HG03064 (cell line): ENCODE data around the gene TUBGCP2.
"Not testable (repeated sequence)": the region's sequence is repeated elsewhere in the genome, so short reads cannot be mapped to it uniquely, and the experiment has no call there.

Experiments used
- ATAC-seq: cut with Tn5 transposase; IDR thresholded peaks from one replicate; pipeline ENCODE4 v1.9.1; 2021; ENCODE audit warnings: low read depth; ENCODE audit not compliant: unreplicated experiment

Gene TUBGCP2

DNA sequence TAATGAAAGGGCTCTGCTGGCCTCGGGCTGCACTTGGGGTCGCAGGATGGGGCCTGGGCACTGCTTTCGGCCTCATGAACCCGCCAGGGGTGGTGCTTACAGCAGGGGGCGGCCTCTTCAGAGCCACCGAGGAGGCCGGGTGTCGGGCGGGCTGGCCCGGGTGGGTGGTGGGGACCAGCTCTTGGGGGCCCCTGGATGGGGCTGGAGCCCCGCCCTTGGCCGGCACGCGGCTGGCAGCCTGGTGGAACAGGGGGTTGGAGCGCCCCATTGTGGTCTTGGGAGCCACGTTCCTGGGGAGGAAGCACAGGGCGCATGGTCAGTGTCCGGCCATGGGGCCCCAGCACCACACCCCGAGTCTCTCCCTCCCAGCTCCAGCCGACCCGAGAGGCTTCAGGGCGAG lies 40.8 kb downstream of the TUBGCP2 start:
- ATAC-seq: no peak

DNA sequence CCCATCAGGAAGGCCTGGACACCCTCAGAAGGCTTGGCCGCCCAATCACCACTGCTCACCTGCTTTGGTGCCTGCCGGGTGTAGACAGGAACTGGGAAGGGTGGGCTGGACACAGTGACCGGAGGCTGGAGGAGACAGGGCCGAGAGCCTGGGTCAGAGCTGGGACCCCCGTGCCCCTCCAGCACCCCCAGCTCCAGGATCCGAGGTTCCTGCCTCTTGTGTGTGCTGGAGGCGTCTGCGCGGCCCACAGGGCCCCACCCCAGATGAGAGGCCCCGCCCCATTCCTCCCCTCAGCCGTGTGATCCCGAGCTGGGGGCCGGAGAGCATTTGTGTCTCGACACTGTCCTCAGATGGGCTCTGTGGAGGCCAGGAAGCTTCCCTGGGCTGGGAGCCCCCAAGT lies 41.4 kb downstream of the TUBGCP2 start:
- no peak for ATAC-seq

- ATAC-seq: no peak
These were observed 42.4 kb downstream of the TUBGCP2 start for GRCh38 chr10:133266056-133266795.

DNA sequence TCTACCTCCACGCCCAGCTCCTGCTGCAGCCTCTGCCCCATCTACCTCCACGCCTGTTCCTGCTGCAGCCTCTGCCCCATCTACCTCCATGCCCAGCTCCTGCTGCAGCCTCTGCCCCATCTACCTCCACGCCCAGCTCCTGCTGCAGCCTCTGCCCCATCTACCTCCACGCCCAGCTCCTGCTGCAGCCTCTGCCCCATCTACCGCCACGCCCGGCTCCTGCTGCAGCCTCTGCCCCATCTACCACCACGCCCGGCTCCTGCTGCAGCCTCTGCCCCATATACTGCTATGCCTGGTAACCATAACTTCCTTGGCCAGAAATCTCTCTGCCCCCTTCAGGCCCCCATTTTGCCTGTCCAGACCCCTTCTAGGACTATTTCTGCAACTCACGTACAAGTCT lies 43.6 kb downstream of the TUBGCP2 start:
- not testable (repeated sequence) for ATAC-seq

GRCh38 chr10:133264461-133264860 lies 44.2 kb downstream of the TUBGCP2 start:
- ATAC-seq: no peak

DNA sequence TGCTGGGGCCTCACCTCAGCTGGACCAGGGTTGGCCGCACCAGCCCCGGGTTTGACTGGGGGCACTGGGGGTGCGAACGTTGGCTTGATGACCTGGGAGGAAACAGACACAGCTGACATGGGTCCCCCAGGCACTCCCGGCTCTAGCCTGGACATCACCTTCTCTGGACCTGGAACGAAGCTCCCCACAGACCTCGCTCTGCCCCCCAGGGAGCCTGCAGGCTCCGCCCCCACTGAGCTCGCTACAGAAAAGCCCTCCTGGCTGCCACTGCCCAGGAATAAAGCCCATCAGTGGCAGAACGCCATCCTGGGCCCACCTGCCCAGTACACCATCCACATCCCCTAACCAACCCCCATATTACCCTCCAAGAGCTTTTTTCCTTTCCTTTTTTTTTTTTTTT lies 45.0 kb downstream of the TUBGCP2 start:
- no peak for ATAC-seq

- no peak for ATAC-seq
These were observed 46.0 kb downstream of the TUBGCP2 start for GRCh38 chr10:133262696-133263095.

DNA sequence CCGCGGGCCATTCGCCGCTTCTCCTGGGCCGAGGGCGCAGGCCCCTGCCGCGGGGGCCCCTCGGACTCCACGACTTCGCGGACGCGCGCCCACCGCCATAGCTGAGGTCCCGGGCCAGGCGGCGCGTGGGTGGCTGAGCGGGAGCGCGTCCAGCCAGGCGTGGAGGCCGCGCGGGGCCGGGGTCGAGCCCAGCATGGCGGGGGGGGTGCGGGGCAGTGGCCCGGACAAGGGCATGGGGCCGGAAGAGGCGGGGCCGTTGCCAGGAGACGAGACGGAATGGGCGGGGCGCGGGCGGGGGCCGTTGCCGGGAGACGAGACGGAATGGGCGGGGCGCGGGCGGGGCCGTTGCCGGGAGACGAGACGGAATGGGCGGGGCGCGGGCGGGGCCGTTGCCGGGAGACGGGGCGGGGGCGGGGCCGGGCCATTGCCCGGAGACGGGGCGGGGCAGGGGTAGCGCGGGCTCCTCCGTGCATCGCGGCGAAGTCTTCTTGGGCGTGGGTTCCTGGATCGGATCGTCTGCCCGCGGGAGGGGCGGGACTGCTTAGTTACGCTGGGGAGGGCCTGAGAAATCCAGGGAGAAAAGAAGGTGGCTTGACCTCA lies 46.8 kb downstream of the TUBGCP2 start:
- peak; percentile 46 for ATAC-seq

DNA sequence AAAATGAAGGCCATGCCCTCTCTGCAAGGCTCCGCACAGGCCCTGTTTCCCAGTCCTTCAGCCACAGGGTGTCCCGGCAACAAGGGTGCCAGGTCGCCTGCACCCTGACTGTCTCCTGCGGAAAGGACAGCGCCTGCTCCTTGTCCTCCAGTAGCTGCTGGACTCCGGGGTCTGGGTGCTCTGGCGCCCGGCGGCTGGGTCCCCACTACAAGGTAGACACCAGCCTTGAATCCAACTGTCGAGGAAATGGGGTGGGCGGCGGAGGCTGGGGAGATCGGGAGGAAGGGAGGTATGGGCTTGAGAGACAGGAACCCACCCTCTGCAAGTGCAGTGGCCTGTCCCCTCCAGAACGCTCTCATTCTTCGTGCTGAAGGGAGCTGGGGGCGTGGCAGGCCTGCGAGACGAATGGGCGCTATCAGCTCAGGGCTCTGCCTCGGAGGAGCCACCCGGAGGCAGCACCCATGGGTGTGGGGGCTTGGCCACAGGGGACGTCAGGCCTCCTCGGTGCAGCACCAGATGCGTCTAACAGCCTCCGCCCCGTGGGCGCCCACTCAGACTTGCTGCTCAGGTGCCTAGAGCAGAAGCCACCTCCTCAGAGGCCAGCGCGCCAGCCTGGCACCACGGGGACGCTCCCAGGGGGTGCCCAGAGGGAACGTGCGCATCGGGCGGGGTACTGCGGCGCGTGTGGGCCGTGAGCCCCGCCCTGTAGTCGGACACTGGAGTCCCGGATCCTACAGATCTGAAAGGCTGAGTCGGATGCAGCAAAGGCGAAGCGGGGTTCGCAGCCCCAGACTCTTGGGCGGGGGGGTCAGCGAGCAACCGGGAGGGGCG lies 47.6 kb downstream of the TUBGCP2 start:
- ATAC-seq: peak; percentile 45

DNA sequence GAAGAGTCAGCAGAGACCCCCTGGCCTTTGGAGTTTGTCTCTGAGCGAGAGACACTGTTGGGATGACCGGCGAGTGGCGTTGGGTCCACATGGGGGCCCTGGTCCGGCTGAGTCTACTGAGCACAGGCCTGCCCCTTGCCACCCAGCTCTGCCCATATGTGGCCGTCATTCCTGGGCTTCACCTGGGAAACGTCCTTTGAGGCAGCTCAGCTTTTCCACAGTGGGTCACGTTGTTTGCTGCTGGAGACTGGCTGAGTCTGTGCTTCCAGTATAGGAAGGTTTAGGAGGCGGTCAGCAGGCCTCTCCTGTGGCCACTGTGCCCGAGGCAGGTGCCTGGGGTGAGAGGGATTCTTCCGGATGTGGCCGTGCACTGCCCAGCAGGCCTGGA lies 49.1 kb downstream of the TUBGCP2 start:
- ATAC-seq: no peak

- ATAC-seq: no peak
These were observed 49.7 kb downstream of the TUBGCP2 start for GRCh38 chr10:133258818-133259601.

DNA sequence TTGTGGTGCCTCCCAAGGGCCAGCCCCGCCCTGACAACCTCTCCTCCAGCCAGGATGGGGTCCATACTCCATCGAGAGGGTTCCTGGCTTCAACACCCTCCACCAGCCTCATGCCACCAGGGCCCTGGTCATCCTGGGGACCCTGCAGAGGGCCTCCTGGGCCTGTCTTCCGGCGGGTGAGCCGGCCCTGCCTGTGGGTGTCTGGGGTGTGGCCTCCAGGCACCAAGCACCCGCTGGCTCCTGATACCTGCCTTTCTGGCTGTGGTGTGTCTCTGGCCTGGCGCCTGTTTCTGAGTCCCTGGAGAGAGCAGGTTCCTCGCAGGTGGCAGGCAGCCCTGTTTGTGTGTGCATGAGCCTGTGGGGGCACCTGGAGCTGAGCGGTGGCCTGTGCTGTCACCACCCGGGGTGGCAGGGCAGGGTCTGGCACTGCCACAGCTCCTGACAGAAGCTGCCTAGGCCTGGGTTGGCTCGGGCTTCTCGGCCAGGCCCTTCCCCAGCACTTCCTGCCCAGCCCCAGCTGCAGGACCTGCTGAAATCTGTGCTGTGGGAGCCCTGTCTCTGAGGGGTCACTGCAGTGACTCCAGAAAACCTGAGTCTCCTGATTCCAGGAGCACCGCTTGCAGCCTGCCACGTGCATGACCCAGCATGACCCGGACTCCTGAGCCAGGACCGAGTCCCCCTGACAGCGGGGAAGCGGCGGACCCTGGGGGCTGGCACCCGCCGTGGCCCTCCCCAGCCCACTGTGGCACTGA lies 50.4 kb downstream of the TUBGCP2 start:
- no peak for ATAC-seq

DNA sequence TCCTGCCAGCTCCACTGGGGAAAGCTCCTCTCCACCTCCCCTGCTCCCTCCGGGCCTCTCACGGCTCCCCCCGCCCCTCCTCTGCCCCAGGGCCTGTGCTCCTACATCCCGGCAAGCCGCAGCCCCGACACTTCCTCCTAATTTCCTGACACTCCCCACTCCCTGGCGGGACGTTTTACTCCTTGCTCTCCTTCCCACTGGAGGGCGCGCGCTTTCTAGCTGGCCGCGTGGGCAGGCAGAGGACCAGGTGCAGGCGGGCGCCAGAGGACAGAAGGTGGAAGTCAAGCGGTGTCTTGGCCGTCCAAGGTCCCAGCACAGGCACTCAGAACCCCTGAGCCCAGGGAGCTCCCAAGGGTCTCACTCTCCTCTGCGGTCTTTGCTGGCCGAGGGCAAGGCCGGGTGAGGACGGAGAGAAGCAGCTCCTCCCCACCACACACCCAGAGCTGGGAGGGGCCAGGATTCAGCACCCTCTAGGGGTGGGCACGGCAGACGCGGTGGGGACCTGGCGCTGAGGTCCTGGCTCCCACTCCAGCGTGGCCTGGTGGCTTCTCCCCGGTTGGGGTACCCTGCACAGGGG lies 51.1 kb downstream of the TUBGCP2 start:
- ATAC-seq: no peak

- no peak for ATAC-seq
These were observed 53.3 kb downstream of the TUBGCP2 start for GRCh38 chr10:133255323-133255722.

DNA sequence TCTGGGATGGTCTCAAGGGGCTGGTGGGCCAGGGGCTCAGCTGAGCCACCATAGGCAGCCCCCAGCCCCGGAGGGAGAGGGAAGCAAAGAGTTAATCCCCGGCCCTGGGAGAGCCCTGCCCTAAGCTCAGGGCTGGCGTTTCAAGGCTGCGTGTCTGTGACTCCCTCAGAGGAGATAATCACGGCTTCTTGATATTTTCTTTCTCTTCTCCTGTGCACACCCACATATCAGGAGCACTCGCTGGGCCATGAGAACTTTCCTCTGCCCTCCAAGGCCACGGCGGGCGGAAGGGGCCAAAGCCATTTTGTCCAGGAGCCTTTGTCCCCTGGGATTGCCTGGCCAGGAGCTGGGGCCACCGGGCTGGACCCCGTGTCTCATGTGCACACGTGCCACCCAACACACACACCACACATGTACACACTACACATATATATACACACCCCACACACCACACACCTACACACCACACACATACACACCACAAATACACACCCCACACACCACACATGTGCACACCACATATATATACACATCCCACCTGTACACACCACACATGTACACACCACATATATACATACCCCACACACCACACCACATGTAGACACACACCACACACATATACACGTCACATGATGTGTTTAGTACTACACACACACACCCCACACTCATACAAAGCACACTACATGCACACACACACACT lies 54.1 kb downstream of the TUBGCP2 start:
- no peak for ATAC-seq

DNA sequence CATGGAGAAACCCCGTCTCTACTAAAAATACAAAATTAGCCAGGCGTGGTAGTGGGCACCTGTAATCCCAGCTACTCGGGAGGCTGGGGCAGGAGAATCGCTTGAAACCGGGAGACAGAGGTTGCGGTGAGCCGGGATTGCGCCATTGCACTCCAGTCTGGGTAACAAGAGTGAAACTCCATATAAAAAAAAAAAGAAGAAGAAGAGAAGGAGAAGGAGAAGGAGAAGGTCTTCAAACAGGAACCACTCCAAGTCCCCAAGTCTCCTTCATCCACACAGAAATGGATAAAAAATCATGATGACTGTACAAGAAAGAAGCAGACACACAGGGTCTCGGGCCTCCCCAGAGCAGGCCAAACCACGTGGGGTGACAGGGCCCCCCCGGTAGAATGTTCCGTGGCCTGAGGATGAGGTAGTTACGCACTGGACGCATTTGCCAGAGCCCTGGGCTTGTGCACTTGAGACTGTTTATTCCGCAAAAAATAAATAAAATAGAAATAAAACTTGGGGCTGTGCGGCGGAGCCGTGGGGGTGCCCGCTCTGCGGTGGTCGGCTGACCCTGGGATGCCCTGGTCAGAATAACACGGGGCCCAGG lies 55.2 kb downstream of the TUBGCP2 start:
- no peak for ATAC-seq

DNA sequence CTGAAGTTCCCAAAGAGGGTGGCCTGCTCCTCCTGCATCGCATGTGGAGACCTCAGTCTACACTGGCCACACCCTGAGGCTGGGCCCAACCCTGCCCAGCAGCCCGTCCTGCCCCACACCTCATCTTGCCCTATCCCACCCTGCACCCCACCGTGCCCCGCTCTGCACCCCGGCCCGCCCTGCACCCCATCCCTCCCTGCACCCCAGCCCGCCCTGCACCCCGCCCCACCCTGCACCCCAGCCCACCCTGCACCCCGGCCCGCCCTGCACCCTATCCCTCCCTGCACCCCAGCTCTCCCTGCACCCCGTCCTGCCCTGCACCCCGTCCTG lies 56.5 kb downstream of the TUBGCP2 start:
- no peak for ATAC-seq

- ATAC-seq: no peak
These were observed 57.1 kb downstream of the TUBGCP2 start for GRCh38 chr10:133251388-133252222.
